HuH-7.5 (cell line): ENCODE measurements around the gene HMG20B.

ENCODE experiments used
- DNase-seq: peaks from one replicate; pipeline ENCODE4 v3.0.0; 2011; ENCODE audit warnings: low spot score

HMG20B gene

GRCh38 chr19:3607303-3608078, 34.7 kb downstream of the HMG20B start:
- no peak for DNase-seq

GRCh38 chr19:3608079-3608641, 35.4 kb downstream of the HMG20B start:
- DNase-seq = no peak

GRCh38 chr19:3608750-3609322, 36.1 kb downstream of the HMG20B start:
- DNase-seq = no peak

- DNase-seq = no peak
Observed at GRCh38 chr19:3609779-3610719, 37.3 kb downstream of the HMG20B start.

- no peak for DNase-seq
Observed at GRCh38 chr19:3610745-3611717, 38.3 kb downstream of the HMG20B start.

- DNase-seq = no peak
Observed at GRCh38 chr19:3611841-3612240, 39.1 kb downstream of the HMG20B start.

- no peak for DNase-seq
Observed at GRCh38 chr19:3612330-3612729, 39.6 kb downstream of the HMG20B start.

GRCh38 chr19:3612901-3613741, 40.4 kb downstream of the HMG20B start:
- DNase-seq = no peak

- DNase-seq = no peak
Observed at GRCh38 chr19:3613818-3614661, 41.3 kb downstream of the HMG20B start.

GRCh38 chr19:3614858-3615505, 42.2 kb downstream of the HMG20B start:
- DNase-seq = no peak

- DNase-seq = no peak
Observed at GRCh38 chr19:3615524-3616135, 42.9 kb downstream of the HMG20B start.

GRCh38 chr19:3617463-3617862, 44.7 kb downstream of the HMG20B start:
- DNase-seq = no peak

GRCh38 chr19:3618144-3618810, 45.5 kb downstream of the HMG20B start:
- peak; percentile 81 for DNase-seq

- no peak for DNase-seq
Observed at GRCh38 chr19:3618811-3619630, 46.3 kb downstream of the HMG20B start.

GRCh38 chr19:3619631-3620012, 46.9 kb downstream of the HMG20B start:
- DNase-seq = no peak

GRCh38 chr19:3620145-3620816, 47.5 kb downstream of the HMG20B start:
- DNase-seq = no peak
